ENCODE data around the gene FKBP4. TPM values are rescaled to one million over a fixed set of nuclear protein-coding genes. Genes with fewer than 3 reads are reported as not detected.

Gene FKBP4
- total and polyA plus RNA-seq, 2 of the 8 experiments (the other 6 are each of a cell fraction or from before 2014, with no cell fraction given) = 72.6 to 243 TPM

- Histone ChIP-seq H3K9ac (replicated peaks in 1 of 4; ENCODE audit: extremely low read depth in 1 of 4, low read depth in 3 of 4, low read length in 3 of 4) (no peak overlapping the region), H2BK20ac (ENCODE audit: low read length) (no peak overlapping the region), H3K4me2 (ENCODE audit: insufficient read depth in 1 of 2, low read depth in 2 of 2, low read length in 2 of 2) (0 out of 4 replicates have a peak overlapping the region, but pooled peaks of 1 of the 2 experiments have one; percentile 28)
- TF ChIP-seq CBX8 (IDR thresholded peaks at IDR 0.05; ENCODE audit: borderline replicate concordance, low read depth, low read length) (no peak), SP4 (IDR thresholded peaks at IDR 0.05; ENCODE audit: low read length) (no peak), KDM4A (IDR thresholded peaks at IDR 0.05; ENCODE audit: low read depth, low read length, severe bottlenecking) (peak; percentile 28), E2F6 (IDR thresholded peaks at IDR 0.05) (no peak), SUZ12 (IDR thresholded peaks at IDR 0.05; ENCODE audit: low read length) (no peak), MAX (IDR thresholded peaks at IDR 0.05) (no peak), JUND (IDR thresholded peaks at IDR 0.05; ENCODE audit: low read length) (no peak), ATF3 (IDR thresholded peaks at IDR 0.05; ENCODE audit: insufficient read depth, low read depth, low read length) (no peak), POU5F1 (IDR thresholded peaks at IDR 0.05; ENCODE audit: low read depth, low read length) (no peak), TAF7 (optimal IDR thresholded peaks at IDR 0.05; ENCODE audit: borderline replicate concordance, low read depth, low read length) (no peak), TCF12 (IDR thresholded peaks at IDR 0.05; ENCODE audit: low read depth, low read length) (no peak)
Measured at GRCh38 chr12:2783936-2784600, 10.7 kb upstream of the FKBP4 start.

More at GRCh38 chr12:2783936-2784600, 10.7 kb upstream of the FKBP4 start:
- Histone ChIP-seq H3K79me1 (ENCODE audit: low read depth, low read length) (no peaks in the 10 kb centered on the region), H2BK5ac (ENCODE audit: low read depth, low read length) (no peak overlapping the region), H3K23me2 (ENCODE audit: low read depth, low read length) (no peaks in the 10 kb centered on the region), H3K27me3 (replicated peaks in 1 of 4; ENCODE audit: control insufficient read depth in 3 of 4, extremely low read depth in 1 of 4, insufficient read depth in 3 of 4, low read length in 3 of 4) (no peaks in the 10 kb centered on the region; a peak in 1 of 7 replicates), H2AK5ac (ENCODE audit: low read depth, low read length) (no peak overlapping the region), H3K36me3 (ENCODE audit: control insufficient read depth in 2 of 4, insufficient read depth in 4 of 4, low read length in 3 of 4) (no peaks in the 10 kb centered on the region), H3K14ac (ENCODE audit: insufficient read length) (no peak overlapping the region), H3K4me1 (replicated peaks in 1 of 4; ENCODE audit: control insufficient read depth in 3 of 4, insufficient read depth in 4 of 4, low read length in 3 of 4) (peaks cover 2 to 5% (median 3%) of the 10 kb centered on the region in 4 experiments; a peak in 6 of 7 replicates), H2BK15ac (ENCODE audit: low read length) (no peak overlapping the region), H4K5ac (ENCODE audit: insufficient read length, low read depth, low read length) (no peak overlapping the region), H3K9me3 (ENCODE audit: insufficient read depth in 2 of 2, low read depth in 1 of 2, low read length in 1 of 2) (no peaks in the 10 kb centered on the region), H3K79me2 (ENCODE audit: control insufficient read depth in 1 of 2, insufficient read depth in 2 of 2, low read length in 2 of 2) (no peaks in the 10 kb centered on the region), H3K23ac (ENCODE audit: insufficient read length) (no peak overlapping the region), H3K27ac (ENCODE audit: low read depth, low read length) (no peak overlapping the region), H2BK120ac (replicated peaks; ENCODE audit: low read depth, low read length) (no peak overlapping the region), H4K8ac (ENCODE audit: extremely low read depth, insufficient read depth, low read length) (no peak overlapping the region), H3K4me3 (ENCODE audit: extremely low read depth in 1 of 4, insufficient read depth in 2 of 4, low read depth in 3 of 4, low read length in 4 of 4) (no peak overlapping the region; a peak in 1 of 8 replicates), H2BK12ac (ENCODE audit: low read depth, low read length) (no peak overlapping the region), H4K20me1 (replicated peaks in 1 of 2; ENCODE audit: control insufficient read depth in 1 of 2, insufficient read depth in 2 of 2, low read length in 2 of 2) (no peaks in the 10 kb centered on the region), H4K91ac (replicated peaks; ENCODE audit: insufficient read length, low read length) (no peak overlapping the region), H3K18ac (ENCODE audit: extremely low read depth, low read length) (no peak overlapping the region), H3K4ac (replicated peaks; ENCODE audit: insufficient read length, low read depth, low read length) (no peak overlapping the region), H3K56ac (replicated peaks; ENCODE audit: insufficient read length, low read depth, low read length) (no peak overlapping the region), H2AFZ (ENCODE audit: low read length) (no peak overlapping the region; the same call in 1 of the 2 replicates)
- peak; percentile 81 for FAIRE-seq
- ChIA-PET POLR2A (ENCODE audit: partially characterized antibody) (interaction anchor here (0.8 to 2.4 kb wide), 4 partner anchors 12 to 93 kb away, joined by 3 to 12 read pairs (median 6); partner anchors contain the start of gene FKBP4), CTCF (ENCODE audit: partially characterized antibody) (interaction anchor here (0.6 to 6.1 kb wide), 29 partner anchors 8 to 822 kb away, joined by 3 to 175 read pairs (median 5); partner anchors contain the start of genes FKBP4 and ITFG2)
- WGBS, 2 experiments (ENCODE audit: extremely low coverage in 1 of 2, insufficient coverage in 1 of 2, insufficient read length in 1 of 2, insufficient replicate concordance in 2 of 2, low coverage in 1 of 2, low lambda C conversion rate in 2 of 2, missing lambda C conversion rate in 1 of 2) = 36% methylated on average over 25 of the region's 25 CpGs; no CpG with 5 or more reads in 1 of the 2 experiments
- peak in 1 of 2 experiments; percentile 88 for DNase-seq (ENCODE audit: low read depth in 1 of 2, low spot score in 2 of 2)
